ENCODE results near the gene MMP2.
A peak's percentile ranks its signal among the peaks of the same experiment; 100 is the strongest.

Gene MMP2

GRCh38 chr16:55489119-55489955 lies 10.3 kb downstream of the MMP2 start:
- H3K27ac ChIP-seq: no peak overlapping the region

GRCh38 chr16:55489956-55490265 lies 10.9 kb downstream of the MMP2 start:
- no peak overlapping the region for H3K27ac ChIP-seq
- no peak for TF ChIP-seq CTCF (conservative IDR thresholded peaks at IDR 0.05; ENCODE audit: low read depth)
- CTCF ChIA-PET: interaction anchor here (0.7 kb wide), 1 partner anchor 212 kb away, joined by 3 read pairs; no protein-coding TSS in a partner anchor
- no peak for DNase-seq (ENCODE audit: low spot score)
- POLR2A ChIA-PET (ENCODE audit: low non-redundant PET): interaction anchor here (0.6 kb wide), 1 partner anchor 10 kb away, joined by 4 read pairs; no protein-coding TSS in a partner anchor

More at GRCh38 chr16:55489119-55489955, 10.3 kb downstream of the MMP2 start:
- POLR2A ChIA-PET (ENCODE audit: low non-redundant PET): no interaction called here
- no peak for DNase-seq (ENCODE audit: low spot score)
- CTCF ChIA-PET: no interaction called here
- no peak for TF ChIP-seq CTCF (conservative IDR thresholded peaks at IDR 0.05; ENCODE audit: low read depth)

- ChIA-PET CTCF (interaction anchor here (0.7 kb wide), 1 partner anchor 211 kb away, joined by 3 read pairs; no protein-coding TSS in a partner anchor), POLR2A (ENCODE audit: low non-redundant PET) (interaction anchor here (0.6 kb wide), 1 partner anchor 10 kb away, joined by 4 read pairs; no protein-coding TSS in a partner anchor)
- no peak for DNase-seq (ENCODE audit: low spot score)
- no peak overlapping the region for H3K27ac ChIP-seq
- TF ChIP-seq CTCF (conservative IDR thresholded peaks at IDR 0.05; ENCODE audit: low read depth): no peak
Observed at GRCh38 chr16:55490301-55490700, 11.3 kb downstream of the MMP2 start.

DNA sequence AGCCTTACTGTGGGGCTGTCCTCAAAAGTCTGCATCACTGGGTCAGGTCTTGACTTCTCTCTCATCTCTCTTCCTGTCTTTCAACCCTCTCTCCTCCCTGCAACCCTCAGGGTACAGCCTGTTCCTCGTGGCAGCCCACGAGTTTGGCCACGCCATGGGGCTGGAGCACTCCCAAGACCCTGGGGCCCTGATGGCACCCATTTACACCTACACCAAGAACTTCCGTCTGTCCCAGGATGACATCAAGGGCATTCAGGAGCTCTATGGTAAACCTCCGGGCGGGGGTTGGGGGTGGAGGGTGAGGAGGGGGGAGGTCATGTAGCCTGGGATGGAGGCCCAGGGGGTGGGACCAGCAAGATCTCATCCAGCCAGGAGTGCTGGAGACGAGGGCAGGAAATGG lies 12.7 kb downstream of the MMP2 start:
- POLR2A ChIA-PET (ENCODE audit: low non-redundant PET): no interaction called here
- H3K27ac ChIP-seq: no peak overlapping the region
- CTCF ChIA-PET: no interaction called here
- DNase-seq (ENCODE audit: low spot score): no peak
- no peak for TF ChIP-seq CTCF (conservative IDR thresholded peaks at IDR 0.05; ENCODE audit: low read depth)

GRCh38 chr16:55492756-55493380 lies 13.9 kb downstream of the MMP2 start:
- no peak overlapping the region for H3K27ac ChIP-seq
- no peak for DNase-seq (ENCODE audit: low spot score)
- TF ChIP-seq CTCF (conservative IDR thresholded peaks at IDR 0.05; ENCODE audit: low read depth): no peak
- ChIA-PET POLR2A (ENCODE audit: low non-redundant PET) (no interaction called here), CTCF (interaction anchor here (1.3 kb wide), 1 partner anchor 28 kb away, joined by 7 read pairs; no protein-coding TSS in a partner anchor)

- TF ChIP-seq CTCF (conservative IDR thresholded peaks at IDR 0.05; ENCODE audit: low read depth): no peak; the same call in 1 of the 2 replicates
- peak; percentile 60 for DNase-seq (ENCODE audit: low spot score)
- CTCF ChIA-PET: interaction anchor here (1.2 to 1.4 kb wide), 2 partner anchors 30 to 208 kb away, joined by 3 to 6 read pairs; no protein-coding TSS in a partner anchor
- no peak overlapping the region for H3K27ac ChIP-seq
- POLR2A ChIA-PET (ENCODE audit: low non-redundant PET): no interaction called here
Observed at GRCh38 chr16:55494994-55495421, 16.0 kb downstream of the MMP2 start.
